Kidney (tissue), 14 donors: Measurements from ENCODE around the gene FIBCD1. TPM values are rescaled to one million over a fixed set of nuclear protein-coding genes. Genes with fewer than 3 reads are reported as not detected.

Source experiments
- DNase-seq, 5 donors: peaks; one replicate each; pipeline ENCODE4 v3.0.0-alpha.2; 2013 to 2020
- FAIRE-seq: peaks from 2 replicates; lab custom pipeline; 2012; peaks lifted over from hg19 to GRCh38; lab: Jason Lieb, UNC
- H3K27ac ChIP-seq, 2 donors: one replicate each; pipeline ENCODE4 v1.7.0; 2013; ENCODE audit warnings: low read depth in 2 of 2, low read length in 2 of 2, inconsistent platforms in 1 of 2
- H3K27me3 ChIP-seq: one replicate; pipeline ENCODE4 v1.7.1; 2013; ENCODE audit warnings: low read length, inconsistent platforms; ENCODE audit not compliant: control insufficient read depth, insufficient read depth
- H3K36me3 ChIP-seq, 3 donors: one replicate each; pipeline versions ENCODE4 v1.7.0 to v1.7.1; 2013; ENCODE audit warnings: low read length in 3 of 3, control low read depth in 1 of 3, inconsistent platforms in 1 of 3; ENCODE audit not compliant: insufficient read depth in 3 of 3, control insufficient read depth in 2 of 3
- H3K4me1 ChIP-seq, 3 donors: one replicate each; pipeline versions ENCODE4 v1.7.0 to v1.7.1; 2013; ENCODE audit warnings: low read length in 3 of 3, inconsistent platforms in 1 of 3, low read depth in 1 of 3; ENCODE audit not compliant: control insufficient read depth in 2 of 3, insufficient read depth in 2 of 3
- H3K4me3 ChIP-seq, 3 donors: one replicate each; pipeline versions ENCODE4 v1.7.0 to v1.8.1; 2013; ENCODE audit warnings: low read length in 3 of 3, control low read depth in 1 of 3, inconsistent platforms in 1 of 3
- H3K9ac ChIP-seq, 3 donors: one replicate each; pipeline versions ENCODE4 v1.7.0 to v1.7.1; 2013; ENCODE audit warnings: low read length in 3 of 3, control low read depth in 1 of 3, inconsistent platforms in 1 of 3
- H3K9me3 ChIP-seq, 3 donors: one replicate each; pipeline versions ENCODE4 v1.7.0 to v1.7.1; 2013; ENCODE audit warnings: low read length in 3 of 3, control low read depth in 1 of 3, inconsistent platforms in 1 of 3; ENCODE audit not compliant: control insufficient read depth in 2 of 3, insufficient read depth in 1 of 3
- intact Hi-C: fragments of 100-400 bp; cut with DNase I; formaldehyde crosslinking; loops from one replicate; pipeline ENCODE4 v1.11.1; 2022
- polyA plus RNA-seq: library from polyadenylated mRNA; stranded (reverse); fragments of 350-450 nt; fragmentation: Illumina TruSeq; extraction: RNeasy Lipid Tissue Mini Kit (QIAGEN cat#74804); gene quantifications from one replicate; pipeline ENCODE4 v1.2.3, GENCODE V29; 2014; ENCODE audit warnings: low read depth, low replicate concordance; ENCODE audit not compliant: insufficient read depth
- total RNA-seq: library from RNA; stranded (reverse); fragmentation: NEBNext Ultra II Directional; extraction: Animal tissue kit (Norgen Biotek cat#: 25700); gene quantifications from one replicate; pipeline ENCODE4 v1.2.1, GENCODE V29; 2021
- TF ChIP-seq, protein P1 (sequence below): IDR thresholded peaks from 3 replicates; pipeline ENCODE4 v1.5.1; 2012; ENCODE audit warnings: mild to moderate bottlenecking, moderate library complexity, borderline replicate concordance; ENCODE audit not compliant: insufficient read depth; ENCODE audit errors: extremely low read depth
- donor health status: control.
- donor health status: control.
- donor health status: control.
- donor health status: control.
- donor health status: control.
- donor health status: DM: yes; HTN: yes; CAD: no.
- donor health status: Normal renal cell carcinoma (clear cell type).

Gene FIBCD1
- total and polyA plus RNA-seq, 2 donors from 2014 or later: 0.25 TPM; not detected in 1

DNA sequence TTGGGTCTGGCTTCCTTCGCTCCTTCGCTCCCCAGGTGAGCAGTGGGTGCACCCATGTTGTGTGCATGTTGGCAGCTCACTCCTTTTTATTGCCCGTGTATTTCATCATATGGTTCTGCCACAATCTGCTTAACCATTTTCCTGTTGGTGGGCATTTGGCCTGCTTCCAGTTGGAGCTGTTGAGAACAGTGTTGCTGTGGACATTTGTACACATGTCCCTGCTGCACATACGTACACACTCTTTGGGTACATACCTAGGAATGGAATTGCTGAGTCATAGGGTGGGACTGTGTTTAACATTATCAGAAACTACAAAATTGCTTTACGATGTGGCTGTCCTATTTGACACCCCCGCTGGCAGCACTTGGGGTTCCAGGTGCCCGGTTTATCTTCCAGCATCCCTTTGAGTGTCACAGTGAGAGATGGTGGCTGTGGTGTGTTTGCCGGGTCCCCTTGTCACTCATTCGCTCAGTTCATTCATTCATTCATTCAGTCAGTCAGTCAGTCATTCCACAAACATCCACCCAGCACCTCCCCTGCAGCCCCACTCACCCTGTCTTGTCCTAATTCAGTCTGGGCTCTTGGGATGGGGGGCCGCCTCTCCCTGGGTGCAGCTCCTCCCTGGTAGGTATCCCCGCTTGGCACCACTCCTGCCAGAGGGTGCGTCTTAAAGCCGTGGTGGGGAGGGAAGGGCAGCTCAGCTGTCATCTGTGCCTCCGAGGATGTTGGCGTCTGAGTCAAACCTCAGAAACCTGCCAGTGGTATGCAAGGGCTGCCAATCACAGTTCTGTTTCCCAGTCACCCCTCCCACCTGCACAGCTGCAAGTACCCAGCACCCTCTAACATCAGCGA lies 7.9 kb upstream of the FIBCD1 start:
- TF ChIP-seq, protein P1, sequence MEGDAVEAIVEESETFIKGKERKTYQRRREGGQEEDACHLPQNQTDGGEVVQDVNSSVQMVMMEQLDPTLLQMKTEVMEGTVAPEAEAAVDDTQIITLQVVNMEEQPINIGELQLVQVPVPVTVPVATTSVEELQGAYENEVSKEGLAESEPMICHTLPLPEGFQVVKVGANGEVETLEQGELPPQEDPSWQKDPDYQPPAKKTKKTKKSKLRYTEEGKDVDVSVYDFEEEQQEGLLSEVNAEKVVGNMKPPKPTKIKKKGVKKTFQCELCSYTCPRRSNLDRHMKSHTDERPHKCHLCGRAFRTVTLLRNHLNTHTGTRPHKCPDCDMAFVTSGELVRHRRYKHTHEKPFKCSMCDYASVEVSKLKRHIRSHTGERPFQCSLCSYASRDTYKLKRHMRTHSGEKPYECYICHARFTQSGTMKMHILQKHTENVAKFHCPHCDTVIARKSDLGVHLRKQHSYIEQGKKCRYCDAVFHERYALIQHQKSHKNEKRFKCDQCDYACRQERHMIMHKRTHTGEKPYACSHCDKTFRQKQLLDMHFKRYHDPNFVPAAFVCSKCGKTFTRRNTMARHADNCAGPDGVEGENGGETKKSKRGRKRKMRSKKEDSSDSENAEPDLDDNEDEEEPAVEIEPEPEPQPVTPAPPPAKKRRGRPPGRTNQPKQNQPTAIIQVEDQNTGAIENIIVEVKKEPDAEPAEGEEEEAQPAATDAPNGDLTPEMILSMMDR: no peak
- H3K27me3 ChIP-seq: no peaks in the 10 kb centered on the region
- no peak overlapping the region for H3K4me3 ChIP-seq
- no peak overlapping the region for H3K27ac ChIP-seq
- no peak overlapping the region for H3K9ac ChIP-seq
- FAIRE-seq (no peak), DNase-seq (peak in 1 of 5 donors; percentile 8)
- intact Hi-C loops: no loop called here
- no peaks in the 10 kb centered on the region for H3K9me3 ChIP-seq
- no peaks in the 10 kb centered on the region for H3K4me1 ChIP-seq
- no peaks in the 10 kb centered on the region for H3K36me3 ChIP-seq

DNA sequence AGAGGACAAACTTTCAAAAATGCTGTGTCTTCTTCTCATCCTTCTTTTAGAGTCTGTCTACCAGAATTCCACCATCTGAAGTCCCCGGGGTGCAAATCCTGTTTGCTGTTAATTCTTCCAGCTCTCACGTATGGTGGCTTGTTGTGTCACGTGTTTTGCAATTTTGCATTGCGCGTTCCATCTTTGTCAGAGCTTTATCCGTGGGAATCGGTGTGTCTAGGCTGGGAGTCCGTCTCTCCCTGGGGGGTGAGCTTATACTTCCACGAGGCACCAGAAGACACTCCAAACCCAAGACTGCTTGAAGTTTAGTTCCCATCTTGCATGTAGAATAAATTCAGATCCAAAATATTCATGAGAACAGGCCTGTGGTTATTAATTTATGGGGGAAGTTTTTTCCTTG lies 6.1 kb upstream of the FIBCD1 start:
- no peak for DNase-seq
- Histone ChIP-seq H3K4me1 (peaks cover 0 to 2% (median 0%) of the 10 kb centered on the region in 3 donors), H3K9ac (no peak overlapping the region), H3K27me3 (peaks cover 5% of the 10 kb centered on the region), H3K4me3 (no peak overlapping the region), H3K9me3 (no peaks in the 10 kb centered on the region), H3K27ac (no peak overlapping the region), H3K36me3 (no peaks in the 10 kb centered on the region)
- intact Hi-C loops: no loop called here
- TF ChIP-seq, protein P1: no peak
- FAIRE-seq: no peak

DNA sequence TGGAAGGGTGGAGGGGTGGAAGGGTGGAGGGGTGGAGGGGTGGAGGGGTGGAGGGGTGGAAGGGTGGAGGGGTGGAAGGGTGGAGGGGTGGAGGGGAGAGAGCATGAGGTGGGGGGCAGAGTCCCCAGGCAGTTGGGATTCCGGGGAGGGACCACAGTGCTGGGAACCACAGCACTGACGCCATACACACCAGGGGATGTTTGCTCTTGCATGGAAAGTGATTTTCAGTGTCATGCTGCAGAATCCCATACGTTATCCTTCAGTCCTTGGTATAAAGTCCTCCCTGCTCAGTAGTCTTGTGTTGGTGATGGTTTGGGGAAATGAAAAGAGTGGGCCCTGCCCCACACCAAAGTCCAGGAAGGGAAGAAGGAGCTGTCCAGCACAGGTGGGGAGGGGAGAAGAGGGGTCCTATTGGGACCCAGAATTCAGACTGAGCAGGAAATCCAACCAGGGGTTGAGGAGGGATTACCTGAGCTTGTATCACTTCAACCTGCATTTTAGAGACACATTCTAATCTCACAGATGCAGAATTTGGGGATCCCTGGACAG lies 5.5 kb upstream of the FIBCD1 start:
- Histone ChIP-seq H3K4me1 (peaks cover 0 to 2% (median 0%) of the 10 kb centered on the region in 3 donors), H3K4me3 (no peak overlapping the region), H3K27me3 (peaks cover 5% of the 10 kb centered on the region), H3K9me3 (no peaks in the 10 kb centered on the region), H3K9ac (no peak overlapping the region), H3K36me3 (no peaks in the 10 kb centered on the region), H3K27ac (no peak overlapping the region)
- DNase-seq: peak in 1 of 5 donors; percentile 9
- no peak for FAIRE-seq
- TF ChIP-seq, protein P1: no peak
- intact Hi-C loops: no loop called here
